Chondrocyte (in vitro differentiated cells): ENCODE results near the gene ATP11A. TPM values are rescaled to one million over a fixed set of nuclear protein-coding genes. Genes with fewer than 3 reads are reported as not detected.

ENCODE experiments used
- DNase-seq: peaks from one replicate; pipeline ENCODE4 v3.0.0; 2021; ENCODE audit warnings: mixed read lengths, low spot score
- H3K27ac Mint-ChIP-seq: one replicate; pipeline ENCODE4 v1.8.0; 2021; ENCODE audit warnings: mild to moderate bottlenecking, moderate library complexity, mixed read lengths; ENCODE audit not compliant: unreplicated experiment
- H3K27me3 Mint-ChIP-seq: 2 replicates; pipeline ENCODE4 v1.8.0; 2021; ENCODE audit warnings: low read depth, mixed read lengths
- H3K36me3 Mint-ChIP-seq: 2 replicates; pipeline ENCODE4 v1.8.0; 2021; ENCODE audit warnings: low read depth, mixed read lengths
- H3K4me1 Mint-ChIP-seq: 2 replicates; pipeline ENCODE4 v1.8.0; 2021; ENCODE audit warnings: low read depth, mild to moderate bottlenecking, mixed read lengths
- H3K4me3 Mint-ChIP-seq: one replicate; pipeline ENCODE4 v1.8.0; 2021; ENCODE audit warnings: mild to moderate bottlenecking, moderate library complexity, mixed read lengths; ENCODE audit not compliant: unreplicated experiment
- H3K9me3 Mint-ChIP-seq: 2 replicates; pipeline ENCODE4 v1.8.0; 2021; ENCODE audit warnings: low read depth, mixed read lengths
- total RNA-seq: library from RNA; stranded (reverse); gene quantifications from 3 replicates; pipeline ENCODE4 v1.2.1, GENCODE V29; 2021
- TF ChIP-seq, protein P1 (sequence below): fragments of 200-600 bp; sonication (generic); IDR thresholded peaks from 2 replicates; pipeline ENCODE4 v1.5.0; 2021; ENCODE audit warnings: antibody characterized with exemption, mild to moderate bottlenecking, moderate library complexity

Gene ATP11A
- total RNA-seq, 1 donor from 2014 or later = 13.1 TPM

DNA sequence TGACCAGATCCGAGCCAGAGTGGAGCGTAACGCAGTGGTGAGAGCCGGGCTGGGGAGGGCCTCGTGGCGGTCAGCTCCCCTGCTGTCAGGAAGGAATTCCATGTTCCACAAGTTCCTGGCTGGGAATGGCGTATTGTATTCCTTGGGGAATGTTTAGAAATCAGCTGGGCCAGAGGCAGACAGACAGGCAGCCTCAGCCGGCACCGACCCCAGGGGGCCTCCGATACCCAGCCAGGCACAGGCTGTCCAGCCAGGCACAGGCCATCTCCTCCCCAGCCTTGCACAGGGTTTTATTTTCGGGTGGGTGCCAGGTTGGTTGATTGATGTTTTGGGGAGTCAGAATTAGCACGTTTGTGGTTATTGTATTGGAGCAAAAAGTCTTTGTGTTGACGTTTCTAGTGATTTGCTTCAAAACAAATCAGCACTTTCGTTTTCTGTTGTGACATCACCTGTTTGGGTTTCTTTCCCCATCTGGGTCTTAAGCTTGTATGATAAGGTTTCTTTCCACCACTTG is 152.6 kb downstream of the ATP11A start:
- no peak for DNase-seq

DNA sequence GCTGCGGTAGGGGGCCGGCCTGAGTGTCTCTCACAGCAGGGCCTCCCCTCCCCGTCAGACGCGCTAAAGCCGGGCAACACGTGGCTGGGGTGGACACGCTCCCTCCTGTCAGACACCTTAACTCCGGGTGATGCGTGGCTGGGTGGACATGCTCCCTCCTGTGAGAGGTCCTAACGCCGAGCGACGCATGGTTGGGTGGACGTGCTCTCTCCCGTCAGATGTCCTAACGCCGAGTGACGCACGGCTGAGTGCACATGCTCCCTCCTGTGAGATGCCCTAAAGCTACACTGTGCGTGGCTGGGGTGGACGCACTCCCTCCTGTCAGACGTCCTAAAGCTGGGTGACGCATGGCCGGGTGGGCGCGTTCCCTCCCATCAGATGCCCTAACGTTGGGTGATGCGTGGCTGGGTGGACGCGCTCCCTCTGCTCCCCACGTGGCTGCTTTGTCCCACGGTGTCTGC is 153.1 kb downstream of the ATP11A start:
- H3K9me3 Mint-ChIP-seq = peaks cover 6% of the 10 kb centered on the region
- H3K27ac Mint-ChIP-seq = no peak overlapping the region
- H3K4me3 Mint-ChIP-seq = no peak overlapping the region
- TF ChIP-seq, protein P1, sequence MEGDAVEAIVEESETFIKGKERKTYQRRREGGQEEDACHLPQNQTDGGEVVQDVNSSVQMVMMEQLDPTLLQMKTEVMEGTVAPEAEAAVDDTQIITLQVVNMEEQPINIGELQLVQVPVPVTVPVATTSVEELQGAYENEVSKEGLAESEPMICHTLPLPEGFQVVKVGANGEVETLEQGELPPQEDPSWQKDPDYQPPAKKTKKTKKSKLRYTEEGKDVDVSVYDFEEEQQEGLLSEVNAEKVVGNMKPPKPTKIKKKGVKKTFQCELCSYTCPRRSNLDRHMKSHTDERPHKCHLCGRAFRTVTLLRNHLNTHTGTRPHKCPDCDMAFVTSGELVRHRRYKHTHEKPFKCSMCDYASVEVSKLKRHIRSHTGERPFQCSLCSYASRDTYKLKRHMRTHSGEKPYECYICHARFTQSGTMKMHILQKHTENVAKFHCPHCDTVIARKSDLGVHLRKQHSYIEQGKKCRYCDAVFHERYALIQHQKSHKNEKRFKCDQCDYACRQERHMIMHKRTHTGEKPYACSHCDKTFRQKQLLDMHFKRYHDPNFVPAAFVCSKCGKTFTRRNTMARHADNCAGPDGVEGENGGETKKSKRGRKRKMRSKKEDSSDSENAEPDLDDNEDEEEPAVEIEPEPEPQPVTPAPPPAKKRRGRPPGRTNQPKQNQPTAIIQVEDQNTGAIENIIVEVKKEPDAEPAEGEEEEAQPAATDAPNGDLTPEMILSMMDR = no peak
- H3K4me1 Mint-ChIP-seq = peaks cover 17% of the 10 kb centered on the region
- peaks cover 9% of the 10 kb centered on the region for H3K36me3 Mint-ChIP-seq
- DNase-seq = no peak
- H3K27me3 Mint-ChIP-seq = no peaks in the 10 kb centered on the region

More for the DNA sequence above, 152.6 kb downstream of the ATP11A start:
- Mint-ChIP-seq H3K27ac (peak overlapping the region; percentile 73), H3K36me3 (peaks cover 12% of the 10 kb centered on the region), H3K4me3 (peak overlapping the region; percentile 9), H3K27me3 (no peaks in the 10 kb centered on the region), H3K4me1 (peaks cover 21% of the 10 kb centered on the region), H3K9me3 (peaks cover under 1% of the 10 kb centered on the region)
- TF ChIP-seq, protein P1 = no peak

DNA sequence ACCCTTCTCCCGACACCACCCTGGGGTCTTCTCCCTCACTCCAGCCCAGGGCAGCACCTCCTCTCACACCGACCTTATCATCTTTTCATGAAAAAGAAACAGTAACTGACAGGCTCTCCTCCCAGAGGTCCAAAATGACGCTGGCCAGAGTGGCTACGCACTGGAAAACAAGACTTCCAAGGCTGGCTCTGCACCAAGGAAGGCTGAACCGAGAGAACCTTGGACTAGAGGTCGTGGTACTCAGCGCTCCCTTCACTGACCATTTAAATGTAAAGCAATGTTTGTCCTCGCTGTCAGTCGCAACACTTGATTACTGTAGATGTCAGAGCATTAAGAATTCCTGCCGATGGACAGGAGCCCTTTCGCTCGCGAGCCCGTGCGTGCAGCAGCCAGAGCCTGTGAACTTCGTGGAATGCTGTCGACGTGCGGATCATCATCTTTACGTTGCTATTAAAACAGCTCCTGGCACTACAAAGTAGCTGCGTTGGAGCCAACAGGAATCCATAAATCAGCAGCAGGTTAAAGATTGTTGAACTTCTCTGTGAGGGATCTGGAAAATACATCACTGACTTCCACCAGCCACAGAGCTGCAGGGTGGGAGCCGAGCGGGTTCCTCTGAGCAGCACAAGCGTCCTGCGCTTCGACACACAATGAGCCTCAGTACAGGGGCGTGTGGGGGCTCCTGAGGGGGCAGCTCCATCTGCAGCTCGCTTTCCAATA is 153.7 kb downstream of the ATP11A start:
- H3K27ac Mint-ChIP-seq = no peak overlapping the region

DNA sequence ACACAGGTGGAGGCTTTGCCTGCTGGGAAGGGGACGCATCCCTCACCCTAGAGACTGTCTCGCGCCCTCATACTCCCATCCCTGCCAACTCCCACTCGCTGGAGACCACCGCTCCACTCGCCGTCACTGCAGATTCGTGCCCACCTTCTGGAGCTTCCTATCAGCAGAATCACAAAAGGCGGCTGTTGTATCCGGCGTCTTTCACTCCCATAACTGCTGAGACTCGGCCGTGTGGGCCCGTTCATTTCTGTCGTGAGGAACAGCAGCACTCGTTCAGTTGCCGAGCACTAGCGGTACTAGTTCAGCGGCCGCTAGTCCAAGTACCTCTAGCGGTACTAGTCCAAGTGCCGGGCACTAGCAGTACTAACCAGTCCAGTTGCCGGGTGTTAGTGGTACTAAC is 154.6 kb downstream of the ATP11A start:
- no peaks in the 10 kb centered on the region for H3K27me3 Mint-ChIP-seq
- no peak for DNase-seq
- TF ChIP-seq, protein P1 = no peak
- H3K9me3 Mint-ChIP-seq = peaks cover 11% of the 10 kb centered on the region
- peaks cover 6% of the 10 kb centered on the region for H3K36me3 Mint-ChIP-seq
- no peak overlapping the region for H3K4me3 Mint-ChIP-seq
- peaks cover 18% of the 10 kb centered on the region for H3K4me1 Mint-ChIP-seq
- H3K27ac Mint-ChIP-seq = no peak overlapping the region

More for the DNA sequence above, 153.7 kb downstream of the ATP11A start:
- Mint-ChIP-seq H3K36me3 (peaks cover 9% of the 10 kb centered on the region), H3K9me3 (peaks cover 11% of the 10 kb centered on the region), H3K27me3 (no peaks in the 10 kb centered on the region), H3K4me3 (no peak overlapping the region), H3K4me1 (peaks cover 17% of the 10 kb centered on the region)
- TF ChIP-seq, protein P1 = no peak
- no peak for DNase-seq

DNA sequence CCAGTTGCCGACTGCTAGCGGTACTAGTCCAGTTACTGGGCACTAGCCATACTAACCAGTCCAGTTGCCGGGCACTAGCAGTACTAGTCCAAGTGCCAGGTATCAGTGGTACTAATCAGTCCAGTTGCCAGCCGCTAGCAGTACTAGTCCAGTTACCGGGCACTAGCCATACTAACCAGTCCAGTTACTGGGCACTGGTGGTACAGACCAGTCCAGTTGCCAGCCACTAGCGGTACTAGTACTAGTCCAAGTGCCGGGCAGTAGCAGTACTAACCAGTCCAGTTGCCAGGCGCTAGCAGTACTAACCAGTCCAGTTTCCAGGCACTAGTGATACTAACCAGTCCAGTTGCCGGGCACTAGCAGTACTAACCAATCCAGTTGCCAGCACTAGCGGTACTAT is 155.0 kb downstream of the ATP11A start:
- peaks cover 6% of the 10 kb centered on the region for H3K36me3 Mint-ChIP-seq

More for the DNA sequence above, 155.0 kb downstream of the ATP11A start:
- H3K27ac Mint-ChIP-seq = no peak overlapping the region
- no peak overlapping the region for H3K4me3 Mint-ChIP-seq
- H3K4me1 Mint-ChIP-seq = peaks cover 21% of the 10 kb centered on the region
- peaks cover 11% of the 10 kb centered on the region for H3K9me3 Mint-ChIP-seq
- TF ChIP-seq, protein P1 = no peak
- no peaks in the 10 kb centered on the region for H3K27me3 Mint-ChIP-seq
- DNase-seq = no peak
